HepG2 (cell line): ENCODE results near the gene AUH. TPM values are rescaled to one million over a fixed set of nuclear protein-coding genes. Genes with fewer than 3 reads are reported as not detected.

Experiments used
- ARID5B ChIP-seq: IDR thresholded peaks from 2 replicates; pipeline ENCODE4 v1.4.0; 2020; ENCODE audit warnings: mild to moderate bottlenecking, missing genetic modification reagents
- CC2D1A ChIP-seq: sonication (generic); formaldehyde crosslinking; IDR thresholded peaks from 2 replicates; pipeline ENCODE4 v1.8.1; 2023; ENCODE audit warnings: mild to moderate bottlenecking, missing genetic modification reagents
- MXD3 ChIP-seq: IDR thresholded peaks from 2 replicates; pipeline ENCODE4 v1.6.1; 2016; ENCODE audit warnings: mild to moderate bottlenecking, missing biosample characterization, missing genetic modification reagents
- NBN ChIP-seq: fragments of 450-650 bp; conservative IDR thresholded peaks from 2 replicates; pipeline ENCODE4 v1.6.1; 2017
- PHF8 ChIP-seq: sonication (generic); formaldehyde crosslinking; IDR thresholded peaks from 2 replicates; pipeline ENCODE4 v1.5.0; 2020; ENCODE audit warnings: missing genetic modification reagents
- PRDM15 ChIP-seq: sonication (generic); formaldehyde crosslinking; IDR thresholded peaks from 2 replicates; pipeline ENCODE4 v1.4.0; 2020; ENCODE audit warnings: missing genetic modification reagents
- PTBP1 ChIP-seq: fragments of 200-400 bp; formaldehyde crosslinking; IDR thresholded peaks from 2 replicates; pipeline ENCODE4 v1.6.1; 2018; ENCODE audit warnings: low read length, low read depth; ENCODE audit not compliant: poor library complexity, severe bottlenecking
- TBL1XR1 ChIP-seq: fragments of 150-350 bp; IDR thresholded peaks from 2 replicates; pipeline ENCODE4 v1.6.1; 2014; ENCODE audit warnings: borderline replicate concordance, low read length; ENCODE audit not compliant: partially characterized antibody
- TBX3 ChIP-seq: fragments of 450-650 bp; IDR thresholded peaks from 2 replicates; pipeline ENCODE4 v1.6.1; 2017; ENCODE audit warnings: antibody characterized with exemption, mild to moderate bottlenecking, inconsistent platforms, borderline replicate concordance
- TFDP1 ChIP-seq: IDR thresholded peaks from 2 replicates; pipeline ENCODE4 v1.6.1; 2016; ENCODE audit warnings: missing compliant biosample characterization, missing genetic modification reagents, borderline replicate concordance
- ZBTB38 ChIP-seq: sonication (generic); formaldehyde crosslinking; IDR thresholded peaks from 2 replicates; pipeline ENCODE4 v1.5.1; 2020; ENCODE audit warnings: mild to moderate bottlenecking, missing genetic modification reagents
- ZNF17 ChIP-seq: sonication (generic); formaldehyde crosslinking; IDR thresholded peaks from 2 replicates; pipeline ENCODE4 v1.5.0; 2020; ENCODE audit warnings: mild to moderate bottlenecking, missing genetic modification reagents
- ZNF260 ChIP-seq: sonication (generic); formaldehyde crosslinking; IDR thresholded peaks from 2 replicates; pipeline ENCODE4 v1.4.0; 2020; ENCODE audit warnings: missing genetic modification reagents, low read depth, mild to moderate bottlenecking, borderline replicate concordance
- ZNF280D ChIP-seq: sonication (generic); formaldehyde crosslinking; IDR thresholded peaks from 2 replicates; pipeline ENCODE4 v1.5.1; 2020; ENCODE audit warnings: mild to moderate bottlenecking, missing genetic modification reagents
- ZNF337 ChIP-seq: sonication (generic); formaldehyde crosslinking; IDR thresholded peaks from 2 replicates; pipeline ENCODE4 v1.5.1; 2020; ENCODE audit warnings: missing genetic modification reagents, low read depth, mild to moderate bottlenecking, borderline replicate concordance
- ZNF354B ChIP-seq: sonication (generic); formaldehyde crosslinking; IDR thresholded peaks from 2 replicates; pipeline ENCODE4 v1.8.0; 2022; ENCODE audit warnings: mild to moderate bottlenecking, missing genetic modification reagents
- ZNF496 ChIP-seq: sonication (generic); formaldehyde crosslinking; IDR thresholded peaks from 2 replicates; pipeline ENCODE4 v1.8.1; 2023; ENCODE audit warnings: mild to moderate bottlenecking, moderate library complexity, missing genetic modification reagents; ENCODE audit not compliant: insufficient replicate concordance
- polyA plus RNA-seq, 8 experiments: library from polyadenylated mRNA; depleted of rRNA in 3 of 8; stranded (reverse) in 7 of 8; unstranded in 1 of 8; fragments of >200 nt; fragmentation: Illumina TruSeq in 4 of 8; extraction: Trizol in 4 of 8; gene quantifications; 2 replicates each; pipeline versions ENCODE4 v1.2.1 to v1.2.3, GENCODE V29; 2011 to 2016; ENCODE audit warnings: low read depth in 4 of 8, missing spikeins in 1 of 8, mixed read lengths in 1 of 8; ENCODE audit not compliant: insufficient read depth in 1 of 8
- total RNA-seq, 5 experiments: library from RNA; depleted of rRNA; stranded (reverse); fragments of >200 nt; fragmentation: Illumina TruSeq; extraction: Trizol; gene quantifications; 2 replicates each; pipeline ENCODE4 v1.2.3, GENCODE V29; 2016; ENCODE audit warnings: low read depth in 1 of 5

Gene AUH
- total and polyA plus RNA-seq, 2 of the 13 experiments (the other 11 are each of a cell fraction or from before 2014, with no cell fraction given), result 25.8 to 31.9 TPM

GRCh38 chr9:91207729-91208418 is 153.8 kb downstream of the AUH start (continued):
- TF ChIP-seq ARID5B (CRISPR knock-in tag), result peak; percentile 86
- no peak for TF ChIP-seq ZNF17
- peak; percentile 84 for TF ChIP-seq ZNF280D (CRISPR knock-in tag)
- no peak for TF ChIP-seq ZNF496 (CRISPR knock-in tag)
- TF ChIP-seq ZNF260, result no peak
- no peak for TF ChIP-seq TFDP1 (CRISPR knock-in tag)
- no peak for TF ChIP-seq ZNF354B (CRISPR knock-in tag)
- TF ChIP-seq CC2D1A, result no peak
- peak; percentile 32; the same call in 1 of the 2 replicates for TF ChIP-seq PHF8 (CRISPR knock-in tag)
- TF ChIP-seq TBL1XR1, result no peak
- TF ChIP-seq MXD3 (CRISPR knock-in tag), result no peak
- TF ChIP-seq NBN, result no peak
- TF ChIP-seq ZNF337, result no peak
- no peak for TF ChIP-seq PRDM15 (CRISPR knock-in tag)
- TF ChIP-seq PTBP1, result no peak
- TF ChIP-seq TBX3, result peak; percentile 38; the same call in 1 of the 2 replicates
- no peak for TF ChIP-seq ZBTB38 (CRISPR knock-in tag)
